H7 (cell line): ENCODE results near the gene RNF7. TPM values are rescaled to one million over a fixed set of nuclear protein-coding genes. Genes with fewer than 3 reads are reported as not detected.
"Not testable (repeated sequence)": the region's sequence is repeated elsewhere in the genome, so short reads cannot be mapped to it uniquely, and the experiment has no call there.

Source experiments
- DNase-seq: peaks from one replicate; pipeline ENCODE4 v3.0.0; 2012
- H3K27me3 ChIP-seq: 2 replicates; pipeline ENCODE4 v1.6.0; 2011; ENCODE audit warnings: mild to moderate bottlenecking, low read length; ENCODE audit not compliant: control insufficient read depth, insufficient read depth
- H3K36me3 ChIP-seq: replicated peaks from 2 replicates; pipeline ENCODE4 v1.5.1; 2011; ENCODE audit warnings: low read length; ENCODE audit not compliant: control insufficient read depth, insufficient read depth
- H3K4me3 ChIP-seq: 2 replicates; pipeline ENCODE4 v1.5.1; 2011; ENCODE audit warnings: low read depth, mild to moderate bottlenecking, control low read depth, low read length, moderate library complexity; ENCODE audit not compliant: insufficient read depth
- total RNA-seq: library from RNA; depleted of rRNA; stranded (reverse); fragments of >200 nt; shearing (Covaris generic); gene quantifications from 2 replicates; pipeline ENCODE4 v1.2.3, GENCODE V29; 2014; rRNA removed

RNF7 gene
- 64.0 and 72.9 TPM in 2 replicates for total RNA-seq

DNA sequence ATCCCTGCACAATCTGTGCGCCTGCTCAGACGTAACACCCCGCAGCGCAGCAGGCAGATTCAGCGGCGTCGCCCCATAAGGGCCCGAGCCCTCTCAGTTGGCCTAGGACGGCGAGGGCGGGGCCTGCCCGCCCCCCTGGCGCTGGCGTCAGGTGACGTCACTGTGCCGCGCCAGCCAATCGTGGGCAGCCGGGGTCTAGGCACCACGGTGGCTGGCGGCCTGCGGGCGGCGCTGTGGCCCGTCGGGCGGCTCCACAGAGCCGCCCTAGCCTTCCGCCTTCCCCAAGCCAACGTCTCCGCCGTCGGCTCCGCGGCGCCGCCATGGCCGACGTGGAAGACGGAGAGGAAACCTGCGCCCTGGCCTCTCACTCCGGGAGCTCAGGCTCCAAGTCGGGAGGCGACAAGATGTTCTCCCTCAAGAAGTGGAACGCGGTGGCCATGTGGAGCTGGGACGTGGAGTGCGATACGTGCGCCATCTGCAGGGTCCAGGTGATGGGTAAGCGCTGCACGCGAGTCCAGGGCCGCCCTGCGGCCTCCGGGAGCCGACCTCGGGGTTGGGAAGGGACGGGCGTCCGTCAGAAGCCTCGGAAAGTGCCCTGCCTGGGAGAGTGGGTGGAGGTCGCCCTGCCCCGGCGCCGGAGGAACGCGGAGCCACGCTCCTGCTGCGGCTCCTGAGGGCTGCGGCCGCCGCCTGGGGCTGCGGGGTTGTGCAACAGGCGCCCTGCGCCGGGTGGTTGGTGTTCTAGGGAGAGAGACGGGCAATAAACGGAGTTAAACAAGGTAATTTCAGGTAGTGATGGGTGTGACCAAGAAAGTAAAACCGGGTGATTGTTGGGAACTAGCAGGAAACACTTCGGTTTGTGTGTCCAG lies at the start of gene RNF7:
Gene RNF7, plus strand, starts transcription at position 277 of the 869 bp plus-strand sequence. Its CDS starts 44 bp downstream, at position 321.
- H3K27me3 ChIP-seq = no peaks in the 10 kb centered on the region
- peaks cover 2% of the 10 kb centered on the region for H3K36me3 ChIP-seq
- H3K4me3 ChIP-seq = peak within 1 kb of the TSS; percentile 95
- DNase-seq = peak; percentile 97

DNA sequence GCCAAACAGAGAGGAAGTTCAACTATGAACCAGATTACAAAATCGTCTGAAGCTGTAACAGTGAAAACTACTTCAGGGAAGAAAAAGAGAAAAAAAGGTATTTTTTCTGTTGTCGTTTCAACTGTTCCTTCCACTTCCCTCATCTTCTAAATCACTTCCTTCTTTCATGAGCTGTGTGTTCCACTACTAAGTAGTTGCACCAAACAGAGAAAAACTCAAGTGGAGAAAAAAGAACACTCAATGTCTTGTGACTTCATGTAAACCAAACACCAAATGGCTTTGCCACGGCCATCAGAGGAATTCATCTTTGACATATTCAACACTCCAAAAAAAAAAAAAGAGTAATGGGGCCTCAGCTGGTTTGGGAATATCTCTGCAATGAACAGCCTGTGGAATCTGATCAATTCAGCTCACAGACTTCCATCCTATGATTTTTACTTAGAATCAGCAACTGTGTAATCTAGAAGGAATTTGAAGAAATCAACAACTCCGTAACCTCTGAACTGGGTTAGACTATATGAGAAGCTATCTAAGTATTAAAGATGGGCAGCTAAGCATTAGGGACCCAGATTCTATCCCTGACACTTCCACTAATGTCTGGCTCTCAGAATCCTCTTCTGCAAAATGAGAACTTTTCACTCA lies 47.5 kb upstream of the RNF7 start:
- Histone ChIP-seq H3K36me3 (no peaks in the 10 kb centered on the region; the same call in 1 of the 2 replicates), H3K27me3 (no peaks in the 10 kb centered on the region), H3K4me3 (no peak overlapping the region)
- no peak for DNase-seq

DNA sequence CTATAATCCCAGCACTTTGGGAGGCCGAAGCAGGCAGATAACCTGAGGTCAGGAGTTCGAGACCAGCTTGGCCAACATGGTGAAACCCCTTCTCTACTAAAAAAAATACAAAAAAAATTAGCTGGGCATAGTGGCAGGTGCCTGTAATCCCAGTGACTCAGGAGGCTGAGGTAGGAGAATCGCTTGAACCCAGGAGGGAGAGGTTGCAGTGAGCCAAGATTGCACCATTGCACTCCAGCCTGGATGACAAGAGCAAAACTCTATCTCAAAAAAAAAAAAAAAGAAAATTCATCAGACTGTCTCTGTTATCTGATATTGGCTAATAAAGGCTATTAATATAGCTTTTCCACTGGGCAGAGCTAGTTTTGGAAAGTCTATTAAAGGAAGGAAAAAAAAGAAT lies 46.6 kb upstream of the RNF7 start:
- not testable (repeated sequence) for H3K27me3 ChIP-seq, H3K36me3 ChIP-seq, H3K4me3 ChIP-seq, DNase-seq

DNA sequence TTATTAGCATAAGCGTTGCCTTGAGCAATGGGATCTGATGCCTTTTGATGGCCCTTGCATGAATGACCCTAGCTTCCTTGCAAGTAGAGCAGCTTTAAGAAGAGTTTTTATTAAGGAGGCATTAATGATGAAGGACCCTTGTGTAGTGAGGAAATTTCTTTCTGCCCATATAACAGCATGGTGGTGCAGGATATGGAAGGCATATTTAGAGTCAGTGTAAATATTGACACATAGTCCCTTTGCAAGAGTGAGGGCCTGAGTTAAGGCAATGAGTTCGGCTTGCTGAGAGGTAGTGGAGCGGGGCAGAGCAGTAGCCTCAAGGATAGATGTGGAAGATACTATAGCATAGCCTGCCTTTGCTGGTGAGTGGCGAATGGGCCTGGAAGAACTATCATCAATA lies 45.1 kb upstream of the RNF7 start:
- not testable (repeated sequence) for H3K36me3 ChIP-seq, H3K4me3 ChIP-seq, DNase-seq, H3K27me3 ChIP-seq

DNA sequence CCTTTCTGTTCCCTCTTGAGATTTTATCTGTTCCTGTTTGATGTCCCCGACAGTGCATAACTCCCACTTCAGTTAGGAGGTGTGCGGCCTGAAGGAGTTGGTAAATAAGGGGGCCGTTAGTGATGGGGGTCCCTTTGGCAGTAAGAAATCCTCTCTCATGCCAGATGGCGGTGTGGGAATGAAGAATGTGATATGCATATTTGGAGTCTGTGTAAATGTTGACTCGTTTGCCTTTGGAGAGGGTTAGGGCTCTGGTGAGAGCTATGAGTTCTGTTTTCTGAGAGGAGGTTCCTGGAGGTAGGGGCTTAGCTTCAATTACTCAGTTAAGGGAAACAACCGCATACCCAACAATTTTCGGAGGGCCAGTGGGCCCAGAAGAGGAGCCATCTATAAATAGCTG lies 38.8 kb upstream of the RNF7 start:
- DNase-seq = no peak
- Histone ChIP-seq H3K4me3 (no peak overlapping the region), H3K27me3 (no peaks in the 10 kb centered on the region; the same call in 1 of the 2 replicates), H3K36me3 (no peaks in the 10 kb centered on the region)

DNA sequence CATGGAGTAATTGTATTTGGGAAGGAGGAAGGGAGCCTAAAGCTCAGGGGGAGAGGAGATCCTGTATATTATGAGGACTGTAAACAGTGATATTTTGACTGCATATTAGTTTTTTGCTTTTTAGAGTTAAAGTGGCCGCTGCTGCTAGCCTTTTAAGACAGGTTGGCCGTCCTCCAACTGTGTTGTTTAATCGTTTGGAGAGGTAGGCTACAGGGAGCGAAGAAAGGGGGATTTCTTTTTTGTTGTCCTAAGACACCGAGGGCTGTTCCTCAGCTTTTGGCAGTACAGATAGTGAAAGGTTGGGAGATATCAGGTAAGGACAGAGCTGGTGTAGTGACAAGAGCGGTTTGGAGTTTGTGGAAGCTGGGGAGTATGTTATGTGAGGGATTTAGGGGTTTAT lies 38.2 kb upstream of the RNF7 start:
- Histone ChIP-seq H3K36me3 (no peaks in the 10 kb centered on the region), H3K4me3 (no peak overlapping the region), H3K27me3 (no peaks in the 10 kb centered on the region; the same call in 1 of the 2 replicates)
- DNase-seq = no peak

DNA sequence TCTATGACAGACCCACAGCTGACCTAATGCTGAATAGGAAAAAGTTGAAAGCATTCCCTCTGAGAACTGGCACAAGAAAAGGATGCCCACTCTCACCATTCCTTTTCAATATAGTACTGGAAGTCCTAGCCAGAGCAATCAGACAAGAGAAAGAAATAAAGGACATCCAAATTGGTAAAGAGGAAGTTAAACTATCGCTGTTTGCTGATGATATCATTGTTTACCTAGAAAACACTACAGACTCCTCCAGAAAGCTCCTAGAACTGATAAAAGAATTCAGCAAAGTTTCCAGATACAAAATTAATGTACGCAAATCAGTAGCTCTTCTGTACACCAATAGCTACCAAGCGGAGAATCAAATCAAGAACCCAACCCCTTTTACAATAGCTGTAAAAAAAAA lies 34.7 kb upstream of the RNF7 start:
- H3K4me3 ChIP-seq, H3K36me3 ChIP-seq, DNase-seq, H3K27me3 ChIP-seq: not testable (repeated sequence)

DNA sequence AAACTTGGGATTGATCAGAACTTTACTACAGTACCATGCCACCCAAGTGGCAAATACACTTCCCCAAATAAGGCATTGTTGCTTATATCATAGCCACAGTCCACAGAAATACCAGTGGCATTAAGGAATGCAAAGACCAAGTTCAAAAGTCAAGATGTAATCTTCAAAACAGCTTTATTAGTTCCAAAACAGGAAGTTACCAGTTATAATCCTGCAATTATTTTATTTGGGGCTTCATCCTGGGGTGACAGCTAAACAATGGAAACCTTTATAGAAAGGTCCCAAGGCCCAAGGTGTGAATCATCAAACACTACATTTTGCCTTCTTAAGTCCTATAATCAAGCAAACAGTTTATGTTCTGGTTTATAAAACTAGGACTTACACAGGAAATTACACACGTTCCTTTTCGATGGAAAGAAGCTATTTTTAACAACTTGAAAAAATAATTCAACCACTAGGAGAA lies 30.3 kb upstream of the RNF7 start:
- Histone ChIP-seq H3K27me3 (no peaks in the 10 kb centered on the region), H3K4me3 (no peak overlapping the region), H3K36me3 (no peaks in the 10 kb centered on the region)
- no peak for DNase-seq

DNA sequence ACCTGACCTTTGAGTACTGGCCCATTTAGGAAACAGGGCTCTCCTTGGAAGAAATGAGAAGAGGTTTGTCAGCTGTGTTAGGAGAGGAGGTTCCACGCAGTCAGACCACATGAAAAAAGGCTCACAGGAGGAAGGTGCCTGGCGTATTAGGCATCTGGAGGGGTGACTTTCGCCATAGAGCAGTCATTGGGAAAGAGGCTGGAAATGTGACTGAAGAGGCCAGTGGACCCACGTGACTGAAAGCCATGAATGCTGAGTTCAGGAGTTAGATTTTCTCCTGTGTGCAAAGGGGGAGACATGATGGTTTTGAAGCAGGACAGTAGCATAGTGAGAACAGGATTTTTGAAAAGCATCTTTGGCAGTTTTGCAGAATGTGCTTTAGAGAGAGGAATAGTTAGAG lies 29.7 kb upstream of the RNF7 start:
- no peak for DNase-seq
- no peaks in the 10 kb centered on the region for H3K27me3 ChIP-seq

DNA sequence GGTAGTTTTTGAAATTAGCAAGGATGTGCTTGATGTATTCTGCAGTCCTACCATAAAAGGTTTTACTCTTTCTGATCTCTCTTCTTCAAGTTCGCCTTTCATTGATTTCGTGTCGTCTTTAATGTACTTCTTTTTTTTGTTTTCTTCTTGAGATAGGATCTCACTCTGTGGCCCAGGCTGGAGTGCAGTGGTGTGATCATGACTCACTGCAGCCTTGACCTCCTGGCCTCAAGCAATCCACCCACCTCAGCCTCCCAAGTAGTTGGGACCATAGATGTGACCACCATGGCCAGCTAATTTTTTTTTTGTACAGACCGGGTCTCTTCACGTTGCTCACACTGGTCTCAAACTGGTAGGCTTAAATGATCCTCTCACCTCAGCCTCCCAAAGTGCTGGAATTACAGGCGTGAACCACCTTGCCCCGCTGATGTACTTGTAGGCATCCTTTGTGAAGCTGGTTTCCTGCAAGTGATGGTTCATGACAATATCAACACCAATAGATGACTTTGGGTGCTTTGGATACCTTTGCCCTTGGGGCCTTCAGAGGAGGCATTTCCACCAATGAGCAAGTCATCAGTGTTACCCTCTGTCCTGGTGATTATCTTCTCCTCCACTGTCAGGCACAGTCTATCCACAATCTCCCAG lies 28.9 kb upstream of the RNF7 start:
- DNase-seq = no peak
- no peaks in the 10 kb centered on the region for H3K36me3 ChIP-seq
- H3K4me3 ChIP-seq = no peak overlapping the region
- no peaks in the 10 kb centered on the region for H3K27me3 ChIP-seq

More for the DNA sequence above, 29.7 kb upstream of the RNF7 start:
- no peak overlapping the region for H3K4me3 ChIP-seq
- no peaks in the 10 kb centered on the region for H3K36me3 ChIP-seq

DNA sequence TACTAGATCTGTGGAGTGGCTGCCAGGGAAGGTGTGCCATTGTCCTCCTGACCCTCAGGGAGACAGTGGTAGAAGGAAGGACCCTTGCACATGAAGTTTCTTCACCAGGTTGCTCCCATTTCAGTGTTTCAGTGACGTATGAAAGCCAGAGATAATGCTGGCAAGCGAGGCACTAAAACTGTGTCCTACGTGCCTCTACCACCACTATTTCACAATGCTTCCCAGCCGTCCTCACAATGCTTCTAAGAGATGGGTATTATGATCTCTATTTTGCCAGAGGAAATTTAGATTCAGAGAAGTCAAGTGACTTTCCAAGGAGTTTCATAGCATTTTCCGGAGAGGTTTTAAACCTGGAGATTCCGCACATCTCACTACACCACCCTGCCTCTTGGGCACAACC lies 28.0 kb upstream of the RNF7 start:
- Histone ChIP-seq H3K4me3 (no peak overlapping the region), H3K27me3 (no peaks in the 10 kb centered on the region), H3K36me3 (no peaks in the 10 kb centered on the region; the same call in 1 of the 2 replicates)
- no peak for DNase-seq

DNA sequence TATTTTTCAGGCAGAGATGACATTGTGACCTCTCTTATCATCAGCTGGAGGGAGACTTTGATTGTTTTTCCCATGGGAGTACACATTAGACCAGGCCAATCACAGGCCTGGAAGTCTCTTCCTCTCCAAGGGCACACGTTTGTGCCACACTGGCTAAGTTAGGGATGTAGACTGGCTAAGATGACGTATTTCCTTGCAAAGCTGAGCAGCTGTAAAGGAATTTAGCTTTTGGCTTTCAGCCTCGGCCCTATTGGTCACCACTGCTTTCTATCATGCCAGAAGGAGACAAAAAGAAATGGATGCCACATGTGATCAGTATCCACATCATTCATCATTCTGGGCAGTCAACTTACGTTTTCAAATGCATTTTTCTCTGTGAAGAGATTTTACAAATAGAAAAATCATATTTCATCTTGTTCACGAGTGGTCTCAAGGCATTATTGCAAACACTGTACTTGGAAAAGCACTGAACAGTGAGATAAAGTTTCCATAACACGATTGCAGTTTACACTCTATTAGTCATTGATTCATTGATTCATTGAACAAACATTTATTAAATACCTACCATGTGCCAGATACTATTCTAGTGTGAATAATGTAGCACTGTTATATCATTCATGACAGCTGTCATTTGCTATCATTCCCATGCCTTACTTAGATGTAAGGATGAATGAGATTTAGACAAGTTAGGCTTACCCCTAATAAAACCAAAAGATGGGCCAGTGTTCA lies 27.0 kb upstream of the RNF7 start:
- no peaks in the 10 kb centered on the region for H3K27me3 ChIP-seq
- no peak overlapping the region for H3K4me3 ChIP-seq
- H3K36me3 ChIP-seq = no peaks in the 10 kb centered on the region; the same call in 1 of the 2 replicates
- DNase-seq = no peak

DNA sequence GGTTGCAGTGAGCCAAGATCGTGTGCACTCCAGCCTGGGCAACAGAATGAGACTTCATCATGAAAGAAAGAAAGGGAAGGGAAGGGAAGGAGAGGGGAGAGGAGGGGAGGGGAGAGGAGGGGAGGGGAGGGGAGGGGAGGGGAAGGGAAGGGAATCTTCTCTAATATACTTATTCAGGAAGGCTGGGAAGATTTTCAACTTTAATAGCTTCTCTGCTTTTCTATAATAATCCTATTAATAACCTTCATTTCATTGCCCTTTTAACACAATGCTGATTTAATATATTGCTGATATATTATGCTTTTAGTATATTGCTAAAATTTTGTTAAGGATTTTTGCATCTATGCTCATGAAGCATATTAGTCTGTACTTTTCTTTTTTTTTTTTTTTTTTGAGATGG lies 23.4 kb upstream of the RNF7 start:
- DNase-seq = no peak
- Histone ChIP-seq H3K36me3 (no peaks in the 10 kb centered on the region; the same call in 1 of the 2 replicates), H3K4me3 (no peak overlapping the region), H3K27me3 (no peaks in the 10 kb centered on the region)

DNA sequence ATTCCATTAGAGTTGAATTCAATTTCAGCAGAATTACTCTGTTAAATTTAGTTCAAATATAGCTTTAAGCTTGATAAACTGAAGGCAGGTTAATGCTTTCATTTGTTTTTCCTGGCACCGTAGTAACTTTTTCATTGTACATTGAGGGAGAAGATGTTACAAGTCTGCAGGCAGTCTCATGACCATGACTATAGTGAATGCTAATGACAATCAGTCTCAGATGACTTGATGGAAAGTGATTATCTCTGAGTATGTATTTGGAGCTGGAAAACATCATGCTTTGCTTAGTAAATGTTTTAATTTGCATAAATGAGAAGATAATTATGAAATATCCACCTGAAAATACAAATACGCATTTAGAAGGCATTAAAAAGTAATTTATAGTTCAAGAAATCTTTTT lies 16.0 kb upstream of the RNF7 start:
- no peaks in the 10 kb centered on the region for H3K27me3 ChIP-seq
- no peak for DNase-seq
- H3K4me3 ChIP-seq = no peak overlapping the region
- no peaks in the 10 kb centered on the region for H3K36me3 ChIP-seq
